RWPE2 (cell line): ENCODE data around the gene ESPL1.

Experiments used
- ATAC-seq: fragments of 200-7000 bp; cut with Tn5 transposase; 3 replicates; pipeline ENCODE4 v1.9.1; 2021; ENCODE audit warnings: low read depth
- DNase-seq: peaks from one replicate; pipeline ENCODE4 v3.0.0-alpha.2; 2020; ENCODE audit warnings: low spot score
- H3K27ac ChIP-seq: fragments of 450-650 bp; 2 replicates; pipeline ENCODE4 v1.5.1; 2017; ENCODE audit warnings: mild to moderate bottlenecking; ENCODE audit not compliant: poor library complexity, severe bottlenecking
- H3K27me3 ChIP-seq: fragments of 250-450 bp; sonication (Bioruptor Pico); 2 replicates; pipeline ENCODE4 v1.5.1; 2021; ENCODE audit warnings: mild to moderate bottlenecking, moderate library complexity; ENCODE audit not compliant: insufficient read depth, poor library complexity, severe bottlenecking
- H3K36me3 ChIP-seq: fragments of 250-450 bp; sonication (Bioruptor Pico); 2 replicates; pipeline ENCODE4 v1.5.1; 2020; ENCODE audit warnings: low read depth, mild to moderate bottlenecking, moderate library complexity
- H3K4me1 ChIP-seq: fragments of 250-450 bp; sonication (Bioruptor Pico); 2 replicates; pipeline ENCODE4 v1.5.1; 2021; ENCODE audit warnings: mild to moderate bottlenecking, moderate library complexity; ENCODE audit not compliant: insufficient read depth, poor library complexity, severe bottlenecking
- H3K4me3 ChIP-seq: fragments of 250-450 bp; sonication (Bioruptor Pico); 2 replicates; pipeline ENCODE4 v1.5.1; 2021; ENCODE audit warnings: mild to moderate bottlenecking, moderate library complexity; ENCODE audit not compliant: severe bottlenecking
- H3K9me3 ChIP-seq: fragments of 250-450 bp; sonication (Bioruptor Pico); 2 replicates; pipeline ENCODE4 v1.5.1; 2021; ENCODE audit warnings: mild to moderate bottlenecking, moderate library complexity; ENCODE audit not compliant: severe bottlenecking
- TF ChIP-seq, protein P1 (sequence below): fragments of 450-650 bp; IDR thresholded peaks from one replicate; pipeline ENCODE4 v1.5.1; 2017; ENCODE audit warnings: mild to moderate bottlenecking, moderate library complexity; ENCODE audit not compliant: poor library complexity, severe bottlenecking

The ESPL1 gene

DNA sequence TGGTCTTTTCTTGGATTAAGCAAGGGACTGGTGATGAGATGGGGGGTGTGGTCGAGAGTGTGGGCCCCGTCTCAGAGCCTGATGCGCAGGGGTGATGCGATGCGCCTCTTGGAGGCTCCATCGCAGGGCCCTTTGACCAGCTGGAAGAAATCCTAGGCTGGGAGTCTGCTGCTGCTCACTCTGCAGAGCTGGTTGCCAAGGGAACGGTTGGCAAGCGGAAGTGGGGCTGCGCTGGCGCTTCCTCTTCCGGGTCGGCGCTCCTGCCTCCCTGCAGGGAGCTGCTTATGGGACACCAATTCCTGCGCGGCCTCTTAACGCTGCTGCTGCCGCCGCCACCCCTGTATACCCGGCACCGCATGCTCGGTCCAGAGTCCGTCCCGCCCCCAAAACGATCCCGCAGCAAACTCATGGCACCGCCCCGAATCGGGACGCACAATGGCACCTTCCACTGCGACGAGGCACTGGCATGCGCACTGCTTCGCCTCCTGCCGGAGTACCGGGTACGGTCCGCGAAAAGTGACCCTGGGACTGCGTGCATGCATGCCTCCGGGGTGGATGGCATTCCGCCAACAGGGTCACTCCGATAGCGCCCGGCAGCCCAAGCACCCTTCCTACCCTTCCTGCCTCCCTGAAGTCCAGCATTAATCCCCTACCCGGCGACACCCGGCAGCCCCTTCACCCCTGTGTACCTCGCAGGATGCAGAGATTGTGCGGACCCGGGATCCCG is 31.5 kb downstream of the ESPL1 start, which contains the start of gene MYG1:
TSS of gene MYG1 (plus strand) at position 242 of the 727 bp plus-strand sequence. CDS start at position 285, 43 bp downstream.
- TF ChIP-seq, protein P1, sequence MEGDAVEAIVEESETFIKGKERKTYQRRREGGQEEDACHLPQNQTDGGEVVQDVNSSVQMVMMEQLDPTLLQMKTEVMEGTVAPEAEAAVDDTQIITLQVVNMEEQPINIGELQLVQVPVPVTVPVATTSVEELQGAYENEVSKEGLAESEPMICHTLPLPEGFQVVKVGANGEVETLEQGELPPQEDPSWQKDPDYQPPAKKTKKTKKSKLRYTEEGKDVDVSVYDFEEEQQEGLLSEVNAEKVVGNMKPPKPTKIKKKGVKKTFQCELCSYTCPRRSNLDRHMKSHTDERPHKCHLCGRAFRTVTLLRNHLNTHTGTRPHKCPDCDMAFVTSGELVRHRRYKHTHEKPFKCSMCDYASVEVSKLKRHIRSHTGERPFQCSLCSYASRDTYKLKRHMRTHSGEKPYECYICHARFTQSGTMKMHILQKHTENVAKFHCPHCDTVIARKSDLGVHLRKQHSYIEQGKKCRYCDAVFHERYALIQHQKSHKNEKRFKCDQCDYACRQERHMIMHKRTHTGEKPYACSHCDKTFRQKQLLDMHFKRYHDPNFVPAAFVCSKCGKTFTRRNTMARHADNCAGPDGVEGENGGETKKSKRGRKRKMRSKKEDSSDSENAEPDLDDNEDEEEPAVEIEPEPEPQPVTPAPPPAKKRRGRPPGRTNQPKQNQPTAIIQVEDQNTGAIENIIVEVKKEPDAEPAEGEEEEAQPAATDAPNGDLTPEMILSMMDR: no peak
- ATAC-seq (peak; percentile 80), DNase-seq (peak; percentile 84)
- peak within 1 kb of the TSS; percentile 50 for H3K27ac ChIP-seq
- H3K36me3 ChIP-seq: peaks cover 55% of the 10 kb centered on the region
- peaks cover 11% of the 10 kb centered on the region for H3K4me1 ChIP-seq
- H3K4me3 ChIP-seq: peak within 1 kb of the TSS; percentile 56
- no peaks in the 10 kb centered on the region for H3K27me3 ChIP-seq
- H3K9me3 ChIP-seq: no peaks in the 10 kb centered on the region

DNA sequence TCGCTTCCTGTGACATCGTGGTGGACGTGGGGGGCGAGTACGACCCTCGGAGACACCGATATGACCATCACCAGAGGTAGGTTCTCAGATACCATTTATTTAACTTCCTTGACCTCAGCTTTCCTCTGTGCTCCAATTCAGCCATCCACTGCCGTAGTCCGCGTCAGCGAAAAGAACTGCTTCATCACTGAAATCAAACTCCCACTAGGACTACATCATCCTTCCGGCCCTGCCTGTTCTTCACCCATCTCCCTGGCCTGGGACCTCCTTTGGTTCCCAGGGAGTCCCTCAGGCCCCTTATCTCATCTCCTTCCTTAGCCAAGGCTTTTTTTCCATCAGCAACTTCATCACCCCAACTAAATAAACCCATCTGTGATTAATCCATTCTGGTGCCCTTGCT is 32.1 kb downstream of the ESPL1 start:
- Histone ChIP-seq H3K9me3 (no peaks in the 10 kb centered on the region), H3K27ac (peak overlapping the region; percentile 50), H3K4me3 (peak overlapping the region; percentile 56), H3K4me1 (peaks cover 11% of the 10 kb centered on the region), H3K27me3 (no peaks in the 10 kb centered on the region), H3K36me3 (peaks cover 56% of the 10 kb centered on the region)
- ATAC-seq (no peak), DNase-seq (no peak)
- TF ChIP-seq, protein P1: no peak

DNA sequence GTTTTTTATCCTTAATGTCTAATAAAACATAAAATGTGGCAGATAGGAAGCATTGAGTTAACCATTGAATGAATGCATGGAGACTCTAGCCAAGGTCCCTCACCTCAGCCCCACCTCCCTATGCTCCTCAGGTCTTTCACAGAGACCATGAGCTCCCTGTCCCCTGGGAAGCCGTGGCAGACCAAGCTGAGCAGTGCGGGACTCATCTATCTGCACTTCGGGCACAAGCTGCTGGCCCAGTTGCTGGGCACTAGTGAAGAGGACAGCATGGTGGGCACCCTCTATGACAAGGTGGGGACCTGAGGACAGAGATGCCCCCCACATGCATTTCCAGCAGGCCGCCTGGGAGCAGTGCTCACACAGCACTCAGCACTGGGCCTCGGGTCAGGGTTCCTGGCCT is 34.8 kb downstream of the ESPL1 start:
- Histone ChIP-seq H3K27me3 (no peaks in the 10 kb centered on the region), H3K27ac (no peak overlapping the region), H3K36me3 (peaks cover 66% of the 10 kb centered on the region), H3K4me1 (peaks cover 11% of the 10 kb centered on the region), H3K9me3 (no peaks in the 10 kb centered on the region), H3K4me3 (no peak overlapping the region)
- TF ChIP-seq, protein P1: no peak
- DNase-seq (no peak), ATAC-seq (no peak)

DNA sequence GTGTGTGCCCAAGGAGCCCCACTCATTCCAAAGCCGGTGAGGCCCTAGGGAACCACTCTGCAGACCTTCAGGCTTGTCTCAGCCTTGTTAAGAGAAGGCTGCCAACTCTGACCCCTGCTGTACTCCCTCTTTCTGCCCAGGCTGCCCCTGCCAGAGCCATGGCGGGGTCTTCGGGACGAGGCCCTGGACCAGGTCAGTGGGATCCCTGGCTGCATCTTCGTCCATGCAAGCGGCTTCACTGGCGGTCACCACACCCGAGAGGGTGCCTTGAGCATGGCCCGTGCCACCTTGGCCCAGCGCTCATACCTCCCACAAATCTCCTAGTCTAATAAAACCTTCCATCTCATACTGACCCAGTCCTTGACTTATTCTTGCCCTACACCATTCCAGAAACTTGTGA is 38.7 kb downstream of the ESPL1 start:
- no peak for DNase-seq
- ATAC-seq: no peak
- no peaks in the 10 kb centered on the region for H3K27me3 ChIP-seq
- H3K36me3 ChIP-seq: peaks cover 71% of the 10 kb centered on the region
- TF ChIP-seq, protein P1: no peak
- H3K4me1 ChIP-seq: no peaks in the 10 kb centered on the region
- H3K9me3 ChIP-seq: no peaks in the 10 kb centered on the region
- H3K4me3 ChIP-seq: no peak overlapping the region
- no peak overlapping the region for H3K27ac ChIP-seq

DNA sequence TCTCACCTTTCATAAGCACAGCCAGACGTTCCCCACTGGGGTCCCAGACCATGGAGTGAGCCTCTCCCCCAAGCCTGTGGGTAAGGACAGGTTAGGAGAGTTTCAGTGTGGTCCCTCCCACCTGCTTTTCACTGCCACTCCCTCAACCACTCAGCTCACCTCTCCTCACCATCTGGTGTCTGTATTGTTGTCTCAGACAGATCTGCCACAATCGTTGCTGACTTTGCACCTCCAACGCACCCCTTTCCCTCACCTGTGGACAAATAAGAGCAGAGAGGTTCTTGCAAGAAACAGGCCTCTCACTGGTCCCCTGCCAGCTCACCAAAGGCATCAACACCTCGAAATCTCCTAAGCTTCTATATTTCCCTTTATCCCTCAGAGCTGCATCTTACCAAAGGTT is 40.2 kb downstream of the ESPL1 start:
- Histone ChIP-seq H3K4me3 (no peak overlapping the region), H3K27ac (no peak overlapping the region), H3K27me3 (no peaks in the 10 kb centered on the region), H3K9me3 (no peaks in the 10 kb centered on the region), H3K4me1 (no peaks in the 10 kb centered on the region), H3K36me3 (peaks cover 60% of the 10 kb centered on the region)
- no peak for ATAC-seq
- DNase-seq: no peak
- TF ChIP-seq, protein P1: no peak
